ENCODE results near the gene SOCS7. TPM values are rescaled to one million over a fixed set of nuclear protein-coding genes. Genes with fewer than 3 reads are reported as not detected.

SOCS7 gene
- total RNA-seq, 4 donors from 2014 or later, result 5.9 to 21.8 (median 15.0) TPM

- Histone ChIP-seq H3K4me1 (no peaks in the 10 kb centered on the region), H3K9me3 (no peaks in the 10 kb centered on the region), H3K27me3 (peaks cover 0 to 55% (median 0%) of the 10 kb centered on the region in 4 donors), H3K27ac (no peak overlapping the region), H3K36me3 (no peaks in the 10 kb centered on the region), H3K4me3 (no peak overlapping the region)
- no peak for TF ChIP-seq POLR2A (IDR thresholded peaks at IDR 0.05)
- TF ChIP-seq CTCF (IDR thresholded peaks at IDR 0.05), result no peak
- intact Hi-C loops (cut with DNase I), result no loop called here
- WGBS, 2 donors, result 80 to 85% methylated on average over 22 to 27 of the region's 30 CpGs
- no peak for DNase-seq
Observed at GRCh38 chr17:38334480-38335364, 16.9 kb upstream of the SOCS7 start.

- no peak for DNase-seq
- 83% methylated on average over 5 of the region's 11 CpGs; no CpG with 5 or more reads in 1 of the 2 donors for WGBS, 2 donors
Observed at GRCh38 chr17:38336838-38337237, 14.8 kb upstream of the SOCS7 start.

GRCh38 chr17:38338053-38338452 is 13.6 kb upstream of the SOCS7 start:
- no peak for DNase-seq
- Histone ChIP-seq H3K36me3 (no peaks in the 10 kb centered on the region), H3K9me3 (no peaks in the 10 kb centered on the region), H3K4me3 (no peak overlapping the region), H3K27ac (no peak overlapping the region), H3K27me3 (peaks cover 0 to 25% (median 0%) of the 10 kb centered on the region in 4 donors), H3K4me1 (peaks cover 0 to 10% (median 0%) of the 10 kb centered on the region in 3 donors)
- 60 to 70% methylated on average over 3 to 5 of the region's 5 CpGs for WGBS, 2 donors
- intact Hi-C loops (cut with DNase I), result no loop called here
- TF ChIP-seq POLR2A (IDR thresholded peaks at IDR 0.05), result no peak
- TF ChIP-seq CTCF (IDR thresholded peaks at IDR 0.05), result no peak

More at GRCh38 chr17:38336838-38337237, 14.8 kb upstream of the SOCS7 start:
- intact Hi-C loops (cut with DNase I), result no loop called here
- Histone ChIP-seq H3K9me3 (no peaks in the 10 kb centered on the region), H3K27ac (no peak overlapping the region), H3K4me3 (no peak overlapping the region), H3K36me3 (no peaks in the 10 kb centered on the region), H3K27me3 (peaks cover 0 to 34% (median 0%) of the 10 kb centered on the region in 4 donors), H3K4me1 (peaks cover 0 to 10% (median 0%) of the 10 kb centered on the region in 3 donors)
- TF ChIP-seq CTCF (IDR thresholded peaks at IDR 0.05), result no peak
- TF ChIP-seq POLR2A (IDR thresholded peaks at IDR 0.05), result no peak

- H3K27ac ChIP-seq, result no peak overlapping the region
- H3K4me3 ChIP-seq, result no peak overlapping the region
- 62 to 83% methylated on average over 2 to 4 of the region's 4 CpGs for WGBS, 2 donors
- intact Hi-C loops (cut with DNase I), result no loop called here
- peaks cover 0 to 10% (median 0%) of the 10 kb centered on the region in 3 donors for H3K4me1 ChIP-seq
- DNase-seq, result no peak
- no peaks in the 10 kb centered on the region for H3K9me3 ChIP-seq
- H3K27me3 ChIP-seq, result peaks cover 0 to 25% (median 0%) of the 10 kb centered on the region in 4 donors
- H3K36me3 ChIP-seq, result no peaks in the 10 kb centered on the region
- TF ChIP-seq POLR2A (IDR thresholded peaks at IDR 0.05) (no peak), CTCF (IDR thresholded peaks at IDR 0.05) (no peak)
Observed at GRCh38 chr17:38338535-38338934, 13.1 kb upstream of the SOCS7 start.

- no peak overlapping the region for H3K4me3 ChIP-seq
- no peaks in the 10 kb centered on the region for H3K36me3 ChIP-seq
- no peak for TF ChIP-seq POLR2A (IDR thresholded peaks at IDR 0.05)
- no peak for TF ChIP-seq CTCF (IDR thresholded peaks at IDR 0.05)
- no peak for DNase-seq
- peaks cover 0 to 10% (median 0%) of the 10 kb centered on the region in 3 donors for H3K4me1 ChIP-seq
- intact Hi-C loops (cut with DNase I), result no loop called here
- H3K9me3 ChIP-seq, result no peaks in the 10 kb centered on the region
- no peak overlapping the region for H3K27ac ChIP-seq
- H3K27me3 ChIP-seq, result peaks cover 0 to 18% (median 0%) of the 10 kb centered on the region in 4 donors
Observed at GRCh38 chr17:38339891-38340290, 11.8 kb upstream of the SOCS7 start.
